ENCODE measurements around the gene EGFL7.

EGFL7 gene

GRCh38 chr9:136617746-136618579 is 44.8 kb upstream of the EGFL7 start:
- H3K27ac ChIP-seq: peak overlapping the region in 3 of 11 experiments; percentile 25 to 85 (median 84); a peak in 3 of 22 replicates
- peaks cover 0 to 11% (median 0%) of the 10 kb centered on the region in 11 experiments; a peak in 1 of 22 replicates for H4K20me1 ChIP-seq
- H3K4me1 ChIP-seq: peaks cover 83 to 93% (median 88%) of the 10 kb centered on the region in 10 experiments
- peak overlapping the region in 5 of 11 experiments; percentile 6 to 61 (median 53); a peak in 9 of 22 replicates for H3K9ac ChIP-seq
- H3K4me3 ChIP-seq: peak overlapping the region in 2 of 10 experiments; percentile 6 to 10; a peak in 1 of 20 replicates
- no peaks in the 10 kb centered on the region for H3K9me3 ChIP-seq (replicated peaks in 1 of 11)
- H3K27me3 ChIP-seq: peaks cover 0 to 44% (median 20%) of the 10 kb centered on the region in 11 experiments; a peak in 16 of 22 replicates
- no peak for TF ChIP-seq Cebpa-rat (IDR thresholded peaks at IDR 0.05)
- peak overlapping the region; percentile 82 to 99 (median 91) for H3K4me2 ChIP-seq
- H3K36me3 ChIP-seq: no peaks in the 10 kb centered on the region

DNA sequence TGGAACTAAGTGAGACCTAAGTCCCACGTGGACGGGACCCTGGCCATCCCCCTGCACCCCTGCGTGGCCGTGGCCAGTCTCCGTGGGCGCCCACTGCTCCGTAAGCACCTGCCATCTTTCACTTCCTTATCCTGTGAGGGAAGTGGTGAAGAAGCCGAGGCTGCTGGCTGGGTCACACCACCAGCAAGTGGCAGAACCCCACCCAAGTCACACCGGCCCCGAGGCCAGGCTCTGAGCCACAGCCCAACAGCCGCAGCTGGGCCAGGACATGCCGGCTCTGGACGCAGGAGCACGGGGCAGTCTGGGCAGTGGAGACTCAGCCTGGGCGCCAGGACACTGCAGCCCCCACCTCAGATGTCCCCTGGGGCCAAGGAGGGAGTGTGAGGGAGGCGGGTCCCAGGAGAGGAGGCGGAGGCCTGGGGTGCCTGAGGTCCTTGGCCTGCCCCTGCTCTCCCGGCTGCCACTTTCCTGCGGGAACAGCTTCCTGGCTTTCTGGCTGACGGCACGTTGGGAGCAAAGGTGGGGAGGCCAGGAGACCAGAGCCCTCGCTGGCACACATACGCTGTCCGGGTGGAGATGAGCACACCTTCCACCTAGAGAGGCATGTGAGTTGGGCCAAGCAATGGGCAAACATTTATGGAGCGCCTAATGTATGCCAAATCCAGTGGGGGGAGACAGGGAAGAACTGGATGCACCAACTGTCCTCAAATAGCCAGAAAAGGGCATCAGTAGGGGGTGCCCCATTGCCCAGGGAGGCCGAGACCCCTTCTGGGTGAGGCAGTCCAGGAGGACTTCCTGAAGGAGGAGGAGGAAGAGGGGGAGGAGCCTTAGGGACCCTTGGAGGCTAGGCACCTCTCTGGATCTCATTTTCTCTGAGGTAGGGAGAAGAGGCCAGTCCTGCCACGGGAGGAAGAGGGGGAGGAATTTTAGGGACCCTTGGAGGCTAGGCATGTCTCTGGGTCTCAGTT is 43.9 kb upstream of the EGFL7 start:
- peak overlapping the region in 6 of 10 experiments; percentile 1 to 46 (median 16); a peak in 5 of 20 replicates for H3K4me3 ChIP-seq
- H3K9me3 ChIP-seq (replicated peaks in 1 of 11): no peaks in the 10 kb centered on the region
- H3K27me3 ChIP-seq: peaks cover 0 to 44% (median 20%) of the 10 kb centered on the region in 11 experiments; a peak in 16 of 22 replicates
- peaks cover 91 to 99% (median 95%) of the 10 kb centered on the region in 10 experiments for H3K4me1 ChIP-seq
- peaks cover 0 to 11% (median 0%) of the 10 kb centered on the region in 11 experiments; a peak in 1 of 22 replicates for H4K20me1 ChIP-seq
- H3K36me3 ChIP-seq: no peaks in the 10 kb centered on the region
- H3K9ac ChIP-seq: peak overlapping the region; percentile 43 to 74 (median 66); a peak in 19 of 22 replicates
- H3K27ac ChIP-seq: peak overlapping the region; percentile 50 to 85 (median 75)
- H3K4me2 ChIP-seq: peak overlapping the region; percentile 82 to 99 (median 91)
- TF ChIP-seq Cebpa-rat (IDR thresholded peaks at IDR 0.05): no peak

- H4K20me1 ChIP-seq: peaks cover 0 to 11% (median 0%) of the 10 kb centered on the region in 11 experiments; a peak in 1 of 22 replicates
- peak overlapping the region; percentile 43 to 74 (median 66) for H3K9ac ChIP-seq
- H3K4me2 ChIP-seq: peak overlapping the region; percentile 82 to 99 (median 91)
- peak in 9 of 11 experiments; percentile 25 to 76 (median 57); a peak in 11 of 22 replicates for TF ChIP-seq Cebpa-rat (IDR thresholded peaks at IDR 0.05)
- peak overlapping the region; percentile 50 to 85 (median 75); a peak in 21 of 22 replicates for H3K27ac ChIP-seq
- no peaks in the 10 kb centered on the region for H3K36me3 ChIP-seq
- no peaks in the 10 kb centered on the region for H3K9me3 ChIP-seq (replicated peaks in 1 of 11)
- H3K27me3 ChIP-seq: peaks cover 0 to 44% (median 20%) of the 10 kb centered on the region in 11 experiments; a peak in 16 of 22 replicates
- H3K4me3 ChIP-seq: peak overlapping the region in 6 of 10 experiments; percentile 1 to 46 (median 16); a peak in 9 of 20 replicates
- H3K4me1 ChIP-seq: peaks cover 97 to 100% (median 100%) of the 10 kb centered on the region in 10 experiments
Measured at GRCh38 chr9:136619742-136620440, 42.8 kb upstream of the EGFL7 start.

DNA sequence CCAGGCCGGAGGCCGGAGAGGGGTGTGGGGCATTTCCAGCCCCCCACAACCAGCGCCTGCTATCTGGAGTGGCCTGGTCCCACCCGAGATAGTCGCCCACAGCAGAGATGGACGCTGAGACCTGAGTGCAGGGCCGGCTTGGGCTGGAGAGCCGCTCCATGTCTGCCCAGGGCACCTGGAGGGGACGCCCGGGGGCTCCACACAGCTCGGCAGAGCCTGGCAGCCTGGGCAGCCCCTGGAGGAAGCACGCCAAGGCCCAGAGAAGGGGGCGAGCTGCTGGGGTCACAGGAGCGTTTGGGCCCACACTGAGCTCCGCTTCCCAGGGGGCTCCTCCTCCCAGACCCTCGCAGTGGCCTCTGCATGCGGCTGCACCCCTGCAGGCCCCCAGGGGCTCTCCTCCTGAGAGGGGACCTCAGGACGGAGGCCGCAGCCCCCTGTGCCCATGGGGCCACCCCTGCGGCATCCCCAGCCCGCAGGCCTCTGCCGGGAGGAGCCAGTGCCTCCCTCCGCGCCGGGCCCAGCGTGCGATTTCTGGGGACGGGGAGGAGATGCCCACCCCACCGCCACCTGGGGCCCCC is 42.2 kb upstream of the EGFL7 start:
- Histone ChIP-seq H3K27me3 (peaks cover 0 to 44% (median 20%) of the 10 kb centered on the region in 11 experiments; a peak in 16 of 22 replicates), H3K36me3 (no peaks in the 10 kb centered on the region), H3K4me1 (peaks cover 97 to 100% (median 100%) of the 10 kb centered on the region in 10 experiments), H3K4me2 (peak overlapping the region; percentile 82 to 99 (median 91)), H3K27ac (peak overlapping the region; percentile 50 to 85 (median 75); a peak in 21 of 22 replicates), H4K20me1 (peaks cover 0 to 12% (median 0%) of the 10 kb centered on the region in 11 experiments; a peak in 1 of 22 replicates), H3K9me3 (replicated peaks in 1 of 11) (no peaks in the 10 kb centered on the region), H3K9ac (peak overlapping the region; percentile 43 to 74 (median 66); a peak in 21 of 22 replicates), H3K4me3 (peak overlapping the region in 5 of 10 experiments; percentile 1 to 46 (median 20); a peak in 5 of 20 replicates)
- TF ChIP-seq Cebpa-rat (IDR thresholded peaks at IDR 0.05): no peak

- H4K20me1 ChIP-seq: peaks cover 0 to 14% (median 0%) of the 10 kb centered on the region in 11 experiments; a peak in 1 of 22 replicates
- H3K4me3 ChIP-seq: peak overlapping the region in 1 of 10 experiments; percentile 46; a peak in 2 of 20 replicates
- H3K36me3 ChIP-seq: no peaks in the 10 kb centered on the region
- H3K27me3 ChIP-seq: peaks cover 0 to 44% (median 20%) of the 10 kb centered on the region in 11 experiments; a peak in 16 of 22 replicates
- peak overlapping the region; percentile 43 to 74 (median 66); a peak in 20 of 22 replicates for H3K9ac ChIP-seq
- TF ChIP-seq Cebpa-rat (IDR thresholded peaks at IDR 0.05): peak in 6 of 11 experiments; percentile 18 to 74 (median 52); a peak in 8 of 22 replicates
- peaks cover 97 to 100% (median 100%) of the 10 kb centered on the region in 10 experiments for H3K4me1 ChIP-seq
- H3K4me2 ChIP-seq: peak overlapping the region; percentile 82 to 99 (median 91)
- H3K9me3 ChIP-seq (replicated peaks in 1 of 11): no peaks in the 10 kb centered on the region
- peak overlapping the region; percentile 50 to 85 (median 75); a peak in 19 of 22 replicates for H3K27ac ChIP-seq
Measured at GRCh38 chr9:136621019-136621733, 41.5 kb upstream of the EGFL7 start.

DNA sequence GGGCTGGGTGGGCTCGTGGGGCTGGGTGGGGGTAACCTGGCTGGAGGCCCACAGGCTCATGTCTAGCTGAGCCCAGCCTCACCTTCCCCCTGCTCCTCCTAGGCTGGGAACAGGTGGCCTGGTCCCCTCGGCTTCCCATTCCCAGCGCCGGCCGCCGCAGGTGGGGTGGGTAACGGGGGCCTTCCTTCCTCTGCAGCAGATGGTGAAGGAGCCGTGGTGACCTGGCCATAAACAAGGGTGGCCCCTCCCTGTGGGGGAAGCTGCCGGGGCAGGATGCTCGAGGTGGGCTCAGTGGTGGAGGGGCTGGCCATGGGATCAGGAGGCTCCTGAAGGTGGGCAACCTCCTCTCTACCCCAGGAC is 41.0 kb upstream of the EGFL7 start:
- Histone ChIP-seq H3K27me3 (peaks cover 0 to 42% (median 20%) of the 10 kb centered on the region in 11 experiments; a peak in 16 of 22 replicates), H3K4me1 (peaks cover 93 to 100% (median 99%) of the 10 kb centered on the region in 10 experiments), H3K9ac (peak overlapping the region in 8 of 11 experiments; percentile 58 to 73 (median 68); a peak in 14 of 22 replicates), H3K4me2 (peak overlapping the region; percentile 82 to 99 (median 91)), H4K20me1 (peaks cover 0 to 14% (median 0%) of the 10 kb centered on the region in 11 experiments; a peak in 1 of 22 replicates), H3K27ac (peak overlapping the region in 9 of 11 experiments; percentile 75 to 85 (median 80); a peak in 19 of 22 replicates), H3K36me3 (no peaks in the 10 kb centered on the region), H3K9me3 (replicated peaks in 1 of 11) (no peaks in the 10 kb centered on the region), H3K4me3 (no peak overlapping the region)
- no peak for TF ChIP-seq Cebpa-rat (IDR thresholded peaks at IDR 0.05)

Data from BLaER1 treated with 17β-estradiol and CSF1 and Interleukin-3, amounts not matched to agents 10 nM and 100 nM (cell line).